NCI-H460 (cell line): ENCODE data around the gene ZBTB38. TPM values are rescaled to one million over a fixed set of nuclear protein-coding genes. Genes with fewer than 3 reads are reported as not detected.

Experiments
- DNase-seq: peaks from one replicate; pipeline ENCODE4 v3.0.0-alpha.2; 2016; ENCODE audit warnings: low read depth; ENCODE audit errors: extremely low read depth
- polyA plus RNA-seq: library from polyadenylated mRNA; depleted of rRNA; stranded (reverse); fragments of >200 nt; gene quantifications from 2 replicates; pipeline ENCODE4 v1.2.3, GENCODE V29; 2014; cell fraction: nucleus; rRNA removed
- total RNA-seq: library from RNA; depleted of rRNA; stranded (reverse); fragments of >200 nt; shearing (Covaris generic); gene quantifications from 2 replicates; pipeline ENCODE4 v1.2.3, GENCODE V29; 2014; rRNA removed

The ZBTB38 gene
- total RNA-seq: 252 and 300 TPM in 2 replicates
- polyA plus RNA-seq: 35.6 and 64.1 TPM in 2 replicates

GRCh38 chr3:141368062-141368924, at the start of gene ZBTB38:
ZBTB38 (plus strand) TSS chr3:141368504; CDS start chr3:141442389, 73,885 bp downstream.
- peak; percentile 94 for DNase-seq

GRCh38 chr3:141320399-141321108, 47.8 kb upstream of the ZBTB38 start:
- DNase-seq: no peak

GRCh38 chr3:141321109-141321497, 47.2 kb upstream of the ZBTB38 start:
- no peak for DNase-seq

- no peak for DNase-seq
Observed at GRCh38 chr3:141323936-141324704, 44.2 kb upstream of the ZBTB38 start.

DNA sequence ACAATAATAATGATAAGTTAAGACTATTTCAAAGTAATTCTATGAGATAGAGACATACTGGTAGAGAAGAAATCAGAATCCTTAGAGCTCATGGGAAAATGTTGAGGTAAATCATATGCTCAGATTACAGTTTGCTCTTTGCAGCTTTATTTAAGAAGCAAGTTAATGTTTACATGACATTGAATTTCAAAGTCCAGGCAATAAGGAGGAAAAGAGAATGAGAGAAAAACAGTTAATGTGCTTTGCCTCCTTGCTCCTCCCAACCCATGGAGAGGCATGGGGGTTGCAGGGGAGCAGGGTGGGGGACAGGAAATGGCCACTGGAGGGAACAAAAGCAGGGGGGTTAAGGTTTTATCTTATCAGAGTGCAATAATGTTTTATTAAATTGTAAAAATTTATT, 42.2 kb upstream of the ZBTB38 start:
- no peak for DNase-seq

DNA sequence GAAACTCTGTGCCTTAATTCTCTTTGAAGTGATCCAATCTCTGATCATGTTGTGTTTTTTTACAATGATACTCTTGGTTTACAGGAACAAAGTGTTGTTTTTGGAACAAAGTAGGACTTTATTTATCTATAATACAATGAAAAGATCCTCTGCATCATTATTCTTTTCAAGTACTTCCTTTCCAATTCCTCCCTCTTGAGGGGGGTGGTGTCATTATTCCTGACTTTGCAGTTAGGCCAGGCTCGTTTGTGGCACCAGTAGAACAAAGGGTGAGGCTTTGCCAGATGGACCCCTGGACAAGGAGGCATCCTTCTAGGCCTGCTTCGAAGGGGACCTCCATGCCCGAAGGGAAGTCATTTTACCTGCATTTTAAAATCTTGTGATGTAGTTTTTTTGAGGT, 41.7 kb upstream of the ZBTB38 start:
- DNase-seq: no peak

- no peak for DNase-seq
Observed at GRCh38 chr3:141328286-141329166, 39.8 kb upstream of the ZBTB38 start.

DNA sequence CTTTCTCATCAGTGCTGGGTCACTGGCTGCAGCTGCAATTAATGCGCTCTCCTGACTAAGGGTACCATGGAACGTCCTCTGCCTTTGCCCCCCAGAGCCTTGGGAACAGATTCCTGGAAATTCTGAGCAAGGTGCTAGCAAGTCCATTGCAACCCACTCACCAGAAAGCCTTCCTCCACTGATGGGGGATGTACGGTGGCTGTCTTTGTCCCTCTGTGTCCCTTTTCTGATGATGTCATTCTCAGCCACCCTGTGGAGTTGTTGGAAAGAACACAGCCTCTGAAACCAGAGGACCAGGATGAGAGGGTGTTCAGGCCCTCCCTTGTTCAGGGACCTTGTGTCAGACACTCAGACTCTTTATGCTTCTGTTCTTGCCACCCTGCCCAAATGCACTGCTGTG, 38.1 kb upstream of the ZBTB38 start:
- DNase-seq: no peak

GRCh38 chr3:141330718-141331376, 37.5 kb upstream of the ZBTB38 start:
- no peak for DNase-seq

- peak; percentile 69 for DNase-seq
Observed at GRCh38 chr3:141331377-141332318, 36.7 kb upstream of the ZBTB38 start.

DNA sequence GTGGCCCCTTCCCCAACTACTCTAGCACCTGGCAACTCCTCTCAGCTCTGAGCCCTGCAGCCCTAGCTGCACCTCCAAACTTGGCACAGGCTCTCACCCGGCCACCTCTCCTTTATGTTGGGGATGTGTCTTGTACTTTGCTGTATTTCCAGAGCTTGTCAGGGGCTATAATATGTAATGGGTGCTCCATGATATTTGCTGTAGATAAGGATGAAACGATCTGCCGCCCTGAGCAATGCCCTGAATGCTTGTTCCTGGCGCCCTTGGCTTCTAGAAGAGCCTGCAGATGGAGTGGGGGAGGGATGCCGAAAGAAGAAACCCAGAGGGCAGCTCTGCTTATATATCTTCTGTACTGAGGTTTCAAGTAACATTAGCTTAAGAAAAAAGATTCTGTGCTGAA, 35.9 kb upstream of the ZBTB38 start:
- no peak for DNase-seq

DNA sequence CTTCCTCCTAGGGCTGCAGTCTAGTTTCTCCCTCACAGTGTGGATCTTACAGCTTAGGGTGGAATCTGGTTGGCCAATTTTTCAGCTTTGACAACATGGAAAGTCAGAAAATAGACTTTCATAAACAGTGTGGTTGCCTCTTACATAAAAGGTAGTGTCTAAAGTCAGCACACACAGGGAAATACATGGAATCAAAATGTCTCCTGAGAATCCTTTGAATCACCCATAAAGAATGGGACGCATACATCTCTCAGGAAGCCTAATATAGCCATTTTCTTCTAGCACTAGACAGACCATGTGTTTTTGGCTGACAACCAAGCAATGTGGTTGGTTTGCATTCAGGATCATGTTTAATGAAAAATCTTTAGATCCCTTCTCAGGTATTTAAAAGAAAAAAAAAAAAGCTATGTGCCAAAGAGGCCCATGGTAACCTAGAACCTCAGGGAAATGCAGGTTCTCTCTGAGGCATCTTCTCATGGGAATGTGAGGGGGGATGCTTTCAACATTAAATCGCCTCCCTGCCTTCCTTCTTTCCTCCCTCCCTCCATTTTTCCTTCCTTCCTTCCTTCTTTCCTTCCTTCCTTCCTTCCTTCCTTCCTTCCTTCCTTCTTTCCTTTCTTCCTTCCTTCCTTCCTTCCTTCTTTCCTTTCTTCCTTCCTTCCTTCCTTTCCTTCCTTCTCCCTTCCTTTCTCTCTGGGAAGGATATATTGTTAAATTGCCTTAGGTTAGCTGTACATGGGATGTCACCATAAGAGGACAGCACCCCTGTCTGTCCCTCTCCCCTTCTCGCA, 34.3 kb upstream of the ZBTB38 start:
- DNase-seq: no peak

DNA sequence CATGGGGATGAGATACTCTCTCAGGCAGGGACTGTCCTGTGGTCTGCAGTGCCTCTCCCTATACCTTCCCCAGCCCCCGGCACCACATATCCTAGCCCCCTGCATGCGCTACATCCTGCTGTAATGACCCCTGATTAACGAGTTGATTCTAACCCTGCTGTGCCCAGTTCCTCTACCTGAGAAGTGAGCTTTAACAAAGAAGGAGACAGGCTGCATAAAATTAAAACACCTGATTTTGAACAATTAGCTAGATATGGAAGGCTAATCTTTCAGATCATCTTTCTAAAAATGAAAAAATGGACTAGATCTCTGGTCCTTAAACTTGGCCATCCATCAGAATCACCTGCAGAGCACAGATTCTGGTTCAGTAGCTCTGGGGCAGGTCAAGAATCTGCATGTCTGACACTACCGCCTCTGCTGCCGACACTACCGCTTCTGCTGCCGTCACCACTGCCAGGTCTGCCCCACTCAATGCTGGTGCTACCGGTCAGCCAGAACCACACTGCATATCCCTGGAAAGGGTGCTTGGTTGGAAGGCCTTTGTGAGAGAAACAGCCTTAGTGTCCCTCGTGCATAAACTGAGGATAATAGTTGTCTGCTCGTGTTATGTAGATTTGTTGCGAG, 33.6 kb upstream of the ZBTB38 start:
- no peak for DNase-seq

DNA sequence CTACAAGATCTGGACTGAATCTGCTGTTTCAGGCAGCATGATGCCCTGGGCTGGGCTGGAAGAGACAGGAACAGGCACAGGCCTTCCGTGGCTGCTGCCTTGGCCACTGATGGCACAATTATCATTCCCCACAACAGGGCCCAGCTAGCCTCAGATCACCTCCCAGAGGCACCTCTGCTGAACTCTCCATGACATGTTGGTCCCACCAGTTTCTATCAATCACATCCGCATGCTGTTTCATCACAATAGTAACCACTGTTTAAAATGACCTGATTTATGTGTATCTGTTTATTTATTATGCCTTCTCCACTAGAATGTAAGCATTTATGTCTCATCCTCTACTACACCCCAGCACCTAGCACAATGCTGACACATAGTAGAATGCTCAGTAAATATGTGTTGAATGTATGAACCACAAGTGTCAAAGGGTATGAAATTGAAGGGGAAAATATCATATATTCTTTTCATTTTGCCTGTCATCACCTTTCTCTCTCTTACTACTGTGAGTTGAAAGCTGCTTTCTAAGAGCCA, 32.7 kb upstream of the ZBTB38 start:
- peak; percentile 61 for DNase-seq

- peak; percentile 47 for DNase-seq
Observed at GRCh38 chr3:141336672-141337522, 31.4 kb upstream of the ZBTB38 start.

GRCh38 chr3:141337523-141337854, 30.8 kb upstream of the ZBTB38 start:
- no peak for DNase-seq
